Measurements from ENCODE around the gene SORCS2.

Gene SORCS2

GRCh38 chr4:7309181-7309580 lies 116.8 kb downstream of the SORCS2 start:
- no peak overlapping the region for H3K4me3 ChIP-seq (ENCODE audit: low read length)
- no peak for TF ChIP-seq CTCF (conservative IDR thresholded peaks at IDR 0.05; ENCODE audit: low read length)
- no peak for DNase-seq (ENCODE audit: low read depth)

- no peak overlapping the region for H3K4me3 ChIP-seq (ENCODE audit: low read length)
- no peak for DNase-seq (ENCODE audit: low read depth)
- TF ChIP-seq CTCF (conservative IDR thresholded peaks at IDR 0.05; ENCODE audit: low read length) = no peak
These were observed 117.5 kb downstream of the SORCS2 start for GRCh38 chr4:7309636-7310390.

GRCh38 chr4:7310451-7310850 lies 118.1 kb downstream of the SORCS2 start:
- no peak for DNase-seq (ENCODE audit: low read depth)
- TF ChIP-seq CTCF (conservative IDR thresholded peaks at IDR 0.05; ENCODE audit: low read length) = no peak
- H3K4me3 ChIP-seq (ENCODE audit: low read length) = no peak overlapping the region

GRCh38 chr4:7311205-7311604 lies 118.9 kb downstream of the SORCS2 start:
- no peak for TF ChIP-seq CTCF (conservative IDR thresholded peaks at IDR 0.05; ENCODE audit: low read length)
- H3K4me3 ChIP-seq (ENCODE audit: low read length) = no peak overlapping the region

GRCh38 chr4:7312691-7313090 lies 120.4 kb downstream of the SORCS2 start:
- H3K4me3 ChIP-seq (ENCODE audit: low read length) = no peak overlapping the region
- no peak for DNase-seq (ENCODE audit: low read depth)
- no peak for TF ChIP-seq CTCF (conservative IDR thresholded peaks at IDR 0.05; ENCODE audit: low read length)

More at GRCh38 chr4:7311205-7311604, 118.9 kb downstream of the SORCS2 start:
- no peak for DNase-seq (ENCODE audit: low read depth)

- TF ChIP-seq CTCF (conservative IDR thresholded peaks at IDR 0.05; ENCODE audit: low read length) = no peak
- DNase-seq (ENCODE audit: low read depth) = no peak
These were observed 121.0 kb downstream of the SORCS2 start for GRCh38 chr4:7313347-7313811.

GRCh38 chr4:7313991-7314390 lies 121.7 kb downstream of the SORCS2 start:
- no peak for TF ChIP-seq CTCF (conservative IDR thresholded peaks at IDR 0.05; ENCODE audit: low read length)
- no peak for DNase-seq (ENCODE audit: low read depth)
- H3K4me3 ChIP-seq (ENCODE audit: low read length) = no peak overlapping the region

More at GRCh38 chr4:7313347-7313811, 121.0 kb downstream of the SORCS2 start:
- no peak overlapping the region for H3K4me3 ChIP-seq (ENCODE audit: low read length)

Data from AG10803 (cell line).